Activated naive CD4-positive, alpha-beta T cell (primary cell): Measurements from ENCODE around the gene ATP8B1.
"Not testable (repeated sequence)": the region's sequence is repeated elsewhere in the genome, so short reads cannot be mapped to it uniquely, and the experiment has no call there.

Source experiments
- DNase-seq, 4 experiments: peaks; one replicate each; lab custom pipeline; 2025; lab: John Stamatoyannopoulos, UW

Gene ATP8B1

DNA sequence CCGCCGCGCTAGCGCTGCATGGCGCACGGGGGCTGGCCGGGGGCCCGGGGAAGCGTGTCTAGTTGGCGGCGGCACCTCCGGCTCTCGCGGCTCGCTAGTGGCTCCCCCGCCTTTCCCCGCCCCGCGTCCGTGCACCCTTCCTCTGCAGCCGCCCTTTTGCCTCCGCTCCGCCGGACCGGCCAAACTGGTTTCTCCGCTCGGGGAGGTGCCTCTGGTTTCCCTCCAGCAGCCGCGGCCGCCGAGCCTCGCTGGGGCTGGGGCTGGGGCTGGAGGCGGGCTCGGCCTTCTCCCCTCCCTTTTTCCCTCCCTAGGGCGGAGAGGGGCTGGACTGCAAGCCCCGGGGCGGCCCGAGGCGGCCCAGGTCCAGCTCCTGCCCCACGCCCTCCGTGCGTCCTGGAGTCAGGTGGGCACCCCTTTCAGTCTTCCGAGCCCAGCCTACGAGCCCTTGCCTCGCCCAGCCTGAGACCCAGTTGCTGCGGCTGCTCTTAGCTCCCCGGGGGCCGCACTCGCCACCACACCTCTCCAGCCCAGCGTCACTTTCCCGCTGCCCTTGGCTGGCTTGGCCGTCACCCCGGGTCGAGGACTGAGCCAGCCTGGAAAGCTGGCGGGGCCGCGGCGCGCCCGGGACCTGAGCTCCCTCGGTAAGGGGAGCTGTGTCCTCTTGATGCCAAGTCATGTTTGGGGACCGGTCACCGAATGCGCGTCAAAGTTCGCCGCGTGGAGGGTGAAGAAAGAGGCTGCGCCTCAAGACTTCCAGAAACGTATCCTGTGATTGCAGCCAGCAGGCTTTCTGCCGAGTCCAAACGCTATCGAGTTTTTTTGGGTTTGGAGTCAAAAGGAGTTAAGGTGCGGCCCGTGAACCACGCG is at the start of gene ATP8B1:
Gene ATP8B1 (minus strand): TSS at position 213 of the 867 bp plus-strand sequence. CDS start 71,508 bp downstream, outside the sequence.
- no peak for DNase-seq

GRCh38 chr18:57850063-57850462 is 46.9 kb upstream of the ATP8B1 start:
- DNase-seq: no peak

GRCh38 chr18:57848374-57848773 is 45.3 kb upstream of the ATP8B1 start:
- not testable (repeated sequence) for DNase-seq

- not testable (repeated sequence) for DNase-seq
Observed at GRCh38 chr18:57847431-57847830, 44.3 kb upstream of the ATP8B1 start.

DNA sequence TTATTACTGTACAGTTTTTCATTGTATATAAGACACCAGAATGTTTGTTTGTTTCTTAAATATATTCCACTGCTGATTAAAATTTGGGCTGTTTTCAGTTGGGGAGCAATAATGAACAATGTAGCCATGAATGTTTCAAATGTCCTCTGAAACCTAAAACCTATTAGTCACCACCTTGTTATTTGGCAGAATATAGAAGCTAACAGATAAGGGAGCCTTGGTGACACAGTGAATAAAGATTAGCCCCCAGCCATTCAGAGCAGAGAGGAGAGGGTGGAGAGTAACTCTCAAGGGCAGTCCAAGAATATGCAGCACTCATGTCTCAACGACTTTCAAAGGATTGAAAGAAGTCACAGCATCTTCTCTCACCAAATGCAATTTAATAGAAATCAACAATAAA is 43.1 kb upstream of the ATP8B1 start:
- DNase-seq: no peak

DNA sequence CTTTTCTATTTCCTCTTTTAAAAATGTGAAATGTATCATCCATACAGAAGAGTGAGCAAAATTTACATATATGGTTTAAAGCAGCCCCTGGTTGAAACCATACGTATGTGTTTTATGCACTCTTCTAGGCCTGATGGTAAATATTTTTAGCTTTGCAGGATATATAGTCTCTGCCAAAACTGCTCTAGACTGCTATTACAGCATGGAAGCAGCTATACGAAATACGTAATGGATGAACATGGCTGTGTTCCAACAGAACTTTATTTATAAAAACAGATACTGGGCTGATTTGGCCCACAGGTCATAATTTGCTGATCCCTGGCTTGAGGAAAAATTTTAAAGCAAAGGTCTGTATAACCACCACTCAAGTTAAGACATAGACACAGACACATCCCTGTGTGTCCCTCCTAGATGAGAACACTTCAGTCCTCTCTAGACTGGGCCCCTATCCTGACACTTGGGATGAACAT is 42.5 kb upstream of the ATP8B1 start:
- DNase-seq: no peak

- no peak for DNase-seq
Observed at GRCh38 chr18:57844319-57844718, 41.2 kb upstream of the ATP8B1 start.

GRCh38 chr18:57843386-57843785 is 40.3 kb upstream of the ATP8B1 start:
- DNase-seq: no peak

DNA sequence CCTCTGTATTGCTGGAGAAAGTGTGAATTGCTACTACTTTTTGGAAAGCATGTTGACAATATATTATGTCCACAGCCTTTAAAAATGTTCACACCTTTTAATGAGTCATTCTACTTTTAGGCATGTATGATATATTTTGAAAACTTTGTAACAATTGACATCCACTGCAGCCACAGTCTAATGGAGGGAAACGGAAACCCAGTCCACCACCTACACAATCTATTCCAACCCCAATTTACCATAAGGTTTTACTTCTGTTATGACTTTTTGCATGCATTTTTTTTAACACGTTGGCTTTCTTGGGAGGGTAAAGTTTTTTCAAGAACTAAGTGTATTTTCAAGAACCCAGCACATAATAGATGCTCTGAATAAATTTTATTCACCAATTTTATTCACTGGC is 38.5 kb upstream of the ATP8B1 start:
- no peak for DNase-seq

- DNase-seq: no peak
Observed at GRCh38 chr18:57839942-57840381, 36.8 kb upstream of the ATP8B1 start.

DNA sequence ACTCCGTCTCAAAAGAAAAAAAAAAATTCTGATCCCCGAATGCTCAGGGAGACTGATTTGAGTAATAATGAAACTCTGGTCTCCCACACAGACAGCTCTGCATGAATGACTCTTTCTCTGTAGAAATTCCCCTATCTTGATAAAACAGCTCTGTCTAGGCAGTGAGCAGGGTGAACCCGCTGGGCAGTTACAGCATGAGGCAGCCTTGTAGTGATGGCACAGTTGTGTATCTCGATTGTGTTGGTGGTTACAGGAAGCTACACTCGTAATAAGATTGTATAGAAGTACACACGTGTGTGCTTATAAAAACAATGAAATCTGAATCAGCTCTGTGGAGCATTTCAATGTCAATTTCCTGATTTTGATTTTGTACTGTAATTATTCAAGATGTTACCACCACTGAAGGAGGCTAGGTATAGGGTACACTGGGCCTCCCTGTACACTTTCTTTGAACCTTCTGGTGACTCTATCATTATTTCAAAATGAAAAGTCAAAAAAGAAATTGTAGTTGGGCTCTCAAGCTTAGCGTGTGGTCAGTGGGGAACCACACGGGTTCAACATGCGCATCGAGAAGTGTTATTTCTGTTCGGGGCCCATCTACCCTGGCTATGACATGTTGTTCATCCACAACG is 34.9 kb upstream of the ATP8B1 start:
- no peak for DNase-seq

GRCh38 chr18:57836557-57836956 is 33.4 kb upstream of the ATP8B1 start:
- no peak for DNase-seq

DNA sequence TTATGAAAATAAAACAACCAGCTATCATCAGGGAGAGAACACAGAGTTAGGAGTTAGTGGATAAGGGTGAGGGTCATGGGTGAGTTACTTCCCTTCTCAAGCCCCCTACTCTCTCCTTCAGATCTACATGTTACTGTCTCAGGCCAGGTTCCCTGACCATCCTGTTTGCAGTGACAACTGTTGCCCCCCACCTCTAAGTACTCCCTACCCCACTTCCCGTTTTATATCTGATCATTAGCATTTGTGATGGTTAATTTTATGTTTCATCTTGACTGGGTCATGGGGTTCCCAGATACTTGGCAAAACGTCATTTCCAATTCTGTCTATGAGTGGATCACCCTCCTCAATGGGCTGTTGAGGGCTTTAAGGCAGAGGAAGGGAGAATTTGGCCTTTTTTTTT is 32.8 kb upstream of the ATP8B1 start:
- no peak for DNase-seq

GRCh38 chr18:57834616-57835015 is 31.5 kb upstream of the ATP8B1 start:
- no peak for DNase-seq

DNA sequence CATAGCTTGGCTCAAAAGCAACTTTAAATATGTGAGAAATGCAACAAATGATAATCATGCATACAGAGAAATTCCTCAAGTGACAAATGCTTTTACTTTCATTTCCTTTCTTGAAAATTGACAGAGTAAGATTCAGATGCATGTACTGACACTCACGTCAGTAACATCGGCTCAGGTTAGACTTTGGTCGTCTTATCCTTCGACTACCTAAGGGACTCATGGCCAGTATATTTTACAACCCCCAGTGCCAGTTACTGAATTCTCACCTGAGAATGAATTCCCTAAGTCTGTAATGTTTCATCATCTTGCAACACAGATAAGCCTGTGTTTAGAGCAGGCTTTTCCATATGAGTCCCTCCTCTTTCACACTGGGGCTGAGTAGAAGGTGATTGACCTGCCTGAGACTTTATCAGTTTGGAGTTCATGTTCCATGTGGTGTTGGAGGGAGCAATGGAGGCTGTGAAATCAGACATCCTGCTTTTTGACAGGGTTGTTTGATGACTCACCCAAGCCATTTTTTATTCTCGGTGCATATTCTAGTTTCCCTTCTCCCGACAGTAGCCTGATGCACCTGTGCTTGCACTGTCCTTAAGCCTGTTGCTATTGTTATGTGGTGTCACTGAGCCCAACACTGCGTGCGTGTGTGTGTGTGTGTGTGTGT is 30.5 kb upstream of the ATP8B1 start:
- no peak for DNase-seq

DNA sequence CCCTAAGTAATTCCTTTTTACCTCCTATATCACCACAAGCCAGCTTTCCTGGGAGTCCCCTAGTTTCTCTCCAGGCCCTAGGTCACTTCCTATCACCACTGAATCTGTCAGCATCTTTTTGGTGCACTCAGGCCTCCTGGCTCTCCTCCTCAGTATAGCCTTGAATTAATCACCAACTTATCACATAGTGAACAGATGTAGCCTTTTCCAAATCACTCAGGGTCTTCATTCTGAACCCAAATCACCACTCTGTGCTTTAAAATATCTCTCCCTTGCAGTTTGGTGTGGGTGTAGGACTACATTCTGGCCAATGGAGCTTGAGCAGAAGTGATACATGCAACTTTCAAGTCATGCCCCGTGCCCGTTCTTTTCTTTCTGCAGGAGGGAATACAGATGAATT is 29.6 kb upstream of the ATP8B1 start:
- DNase-seq: no peak

DNA sequence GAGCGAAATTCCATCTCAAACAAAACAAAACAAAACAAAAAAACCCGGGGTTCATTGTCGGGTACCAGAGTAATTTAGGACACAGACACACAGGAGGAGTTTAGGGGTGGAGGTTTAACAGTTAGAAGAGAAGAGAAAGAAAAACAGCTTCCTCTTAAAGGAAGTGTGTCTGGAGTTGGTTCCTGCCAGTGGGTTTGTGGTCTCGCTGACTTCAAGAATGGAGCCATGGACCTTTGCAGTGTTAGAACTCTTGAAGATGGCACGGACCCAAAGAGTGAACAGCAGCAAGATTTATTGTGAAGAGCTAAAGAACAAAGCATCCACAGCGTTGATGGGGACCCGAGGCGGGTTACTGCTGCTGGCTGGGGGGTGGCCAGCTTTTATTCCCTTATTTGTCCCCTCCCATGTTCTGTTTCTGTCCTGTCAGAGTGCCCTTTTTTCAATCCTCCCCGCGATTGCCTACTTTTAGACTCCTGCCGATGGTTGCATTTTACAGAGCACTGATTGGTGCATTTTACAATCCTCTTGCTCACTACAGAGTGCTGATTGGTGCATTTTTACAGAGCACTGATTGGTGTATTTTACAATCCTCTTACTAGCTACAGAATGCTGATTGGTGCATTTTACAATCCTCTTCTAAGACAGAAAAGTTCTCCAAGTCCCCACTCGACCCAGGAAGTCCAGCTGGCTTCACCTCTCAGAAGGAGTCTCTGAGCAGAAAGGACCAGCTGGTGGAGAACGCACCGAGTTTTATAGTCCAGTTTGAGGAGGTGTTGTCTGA is 28.7 kb upstream of the ATP8B1 start:
- DNase-seq: no peak

- DNase-seq: no peak
Observed at GRCh38 chr18:57827646-57828045, 24.5 kb upstream of the ATP8B1 start.

DNA sequence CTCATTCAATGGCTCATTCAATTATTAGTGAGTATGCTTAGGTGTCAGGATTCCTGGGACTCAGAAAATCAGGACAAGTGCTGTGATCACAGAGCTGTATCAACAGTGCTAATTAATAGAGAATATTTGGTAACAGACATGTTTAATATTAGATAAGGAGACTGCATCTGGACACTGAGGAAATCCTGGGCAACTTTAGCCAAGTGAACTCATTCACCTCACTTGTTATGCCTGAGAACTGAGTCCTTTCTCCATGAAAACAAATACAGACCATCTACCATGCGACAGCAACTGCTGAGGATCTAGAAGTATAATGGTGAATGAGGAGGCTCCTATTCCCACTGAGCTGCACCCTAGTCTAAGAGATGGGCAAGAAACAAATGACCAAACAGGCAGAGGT is 23.1 kb upstream of the ATP8B1 start:
- DNase-seq: no peak

DNA sequence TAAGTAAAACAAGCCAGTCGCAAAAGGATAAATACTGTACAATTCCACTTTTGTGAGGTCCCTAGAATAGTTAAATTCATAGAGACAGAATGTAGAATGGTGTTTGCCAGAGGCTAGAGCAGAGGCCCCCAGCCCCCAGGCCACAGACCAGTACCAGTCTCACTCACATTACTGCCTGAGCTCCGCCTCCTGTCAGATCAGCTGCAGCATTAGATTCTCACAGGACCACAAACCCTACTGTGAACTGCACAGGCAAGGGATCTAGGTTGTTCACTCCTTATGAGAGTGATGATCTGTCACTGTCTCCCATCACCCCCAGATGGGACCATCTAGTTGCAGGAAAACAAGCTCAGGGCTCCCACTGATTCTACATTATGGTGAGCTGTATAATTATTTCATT is 17.5 kb upstream of the ATP8B1 start:
- not testable (repeated sequence) for DNase-seq

DNA sequence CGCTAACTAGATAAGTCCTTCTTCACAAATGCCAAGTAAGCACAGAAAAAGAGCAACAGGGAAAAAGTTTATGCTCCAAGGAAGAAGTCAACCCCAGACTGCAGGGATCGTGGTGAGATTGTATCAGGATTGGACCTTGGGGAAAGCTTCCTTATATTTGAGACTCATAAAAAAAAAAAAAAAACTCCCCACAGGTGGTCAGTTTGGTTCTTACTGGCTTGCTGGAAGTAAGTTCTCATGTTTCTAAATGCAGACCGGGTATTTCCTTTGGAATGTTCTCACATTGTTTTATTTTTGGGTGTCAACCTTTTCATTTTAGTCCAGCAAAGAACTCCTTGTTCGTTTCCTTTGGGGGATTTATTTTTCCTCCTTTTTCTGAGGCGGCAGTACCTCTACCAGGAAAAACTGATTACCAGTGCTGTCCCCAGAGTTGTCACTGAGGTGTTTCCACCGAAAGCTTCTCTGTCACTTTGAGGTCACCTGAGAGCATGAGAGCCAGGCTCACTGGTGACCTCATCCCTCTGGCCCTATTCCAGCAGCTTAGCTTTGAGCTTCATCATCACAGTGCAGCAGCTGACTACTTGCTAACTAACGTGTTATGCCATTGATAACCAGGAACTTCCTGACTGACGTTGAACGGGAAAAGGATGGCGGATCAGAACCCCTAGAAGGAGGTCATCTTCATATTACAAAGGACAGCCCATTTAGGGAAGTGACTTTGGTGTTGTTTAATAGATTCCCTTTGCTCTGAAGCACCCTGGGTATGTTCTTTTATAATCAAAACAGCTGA is 16.8 kb upstream of the ATP8B1 start:
- DNase-seq: no peak
